Measurements from ENCODE around the gene ZNF135. TPM values are rescaled to one million over a fixed set of nuclear protein-coding genes. Genes with fewer than 3 reads are reported as not detected.

ZNF135 gene
- total and polyA plus RNA-seq, 2 experiments from 2014 or later: 4.8 to 10.3 TPM

DNA sequence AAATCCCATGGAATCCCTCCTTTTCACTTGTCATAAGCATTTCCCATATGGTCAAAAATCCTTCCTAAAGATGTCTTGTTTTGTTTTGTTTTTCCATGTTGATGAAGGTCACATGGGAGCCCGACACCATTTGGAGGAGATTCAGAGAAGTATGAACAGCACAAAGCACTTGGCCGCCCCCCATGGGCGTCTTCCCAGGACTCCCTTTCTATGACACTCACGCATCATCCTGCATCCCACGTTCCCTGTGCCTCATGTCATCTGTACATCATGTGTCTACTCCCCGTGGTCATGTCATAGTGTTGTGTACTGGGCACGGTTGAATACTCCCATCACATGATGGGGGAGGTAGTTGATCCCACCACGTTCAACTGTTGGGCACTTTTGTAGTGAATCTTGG, 23.2 kb upstream of the ZNF135 start:
- Histone ChIP-seq H2AFZ (no peak overlapping the region), H3K4me2 (peak overlapping the region; percentile 57; the same call in 1 of the 2 replicates), H3K27me3 (ENCODE audit: insufficient read depth) (no peaks in the 10 kb centered on the region), H3K27ac (ENCODE audit: low read depth) (no peak overlapping the region), H3F3A (replicated peaks; ENCODE audit: low read depth) (peaks cover 17% of the 10 kb centered on the region), H3K9me2 (ENCODE audit: insufficient read depth) (no peaks in the 10 kb centered on the region), H4K20me1 (replicated peaks; ENCODE audit: insufficient read depth) (no peaks in the 10 kb centered on the region), H3K79me2 (replicated peaks; ENCODE audit: insufficient read depth) (no peaks in the 10 kb centered on the region), H3K36me3 (ENCODE audit: insufficient read depth) (no peaks in the 10 kb centered on the region), H3K4me3 (no peak overlapping the region), H3K4me1 (ENCODE audit: insufficient read depth) (peaks cover 30% of the 10 kb centered on the region)
- Mint-ChIP-seq H3K4me3 (no peak overlapping the region), H3K9me3 (peaks cover 80% of the 10 kb centered on the region), H3K27ac (no peak overlapping the region), H3K36me3 (ENCODE audit: low read depth) (peaks cover 28% of the 10 kb centered on the region), H3K27me3 (ENCODE audit: insufficient read depth, low read depth, poor library complexity) (peaks cover 12% of the 10 kb centered on the region), H3K4me1 (peaks cover 3% of the 10 kb centered on the region; the same call in 2 of the 3 replicates)
- TF ChIP-seq ZNF331 (CRISPR knock-in tag; IDR thresholded peaks at IDR 0.05; ENCODE audit: low read depth) (no peak), JUNB (IDR thresholded peaks at IDR 0.05; ENCODE audit: unreplicated experiment) (no peak)
- DNase-seq (ENCODE audit: low spot score) (no peak), ATAC-seq (no peak)

DNA sequence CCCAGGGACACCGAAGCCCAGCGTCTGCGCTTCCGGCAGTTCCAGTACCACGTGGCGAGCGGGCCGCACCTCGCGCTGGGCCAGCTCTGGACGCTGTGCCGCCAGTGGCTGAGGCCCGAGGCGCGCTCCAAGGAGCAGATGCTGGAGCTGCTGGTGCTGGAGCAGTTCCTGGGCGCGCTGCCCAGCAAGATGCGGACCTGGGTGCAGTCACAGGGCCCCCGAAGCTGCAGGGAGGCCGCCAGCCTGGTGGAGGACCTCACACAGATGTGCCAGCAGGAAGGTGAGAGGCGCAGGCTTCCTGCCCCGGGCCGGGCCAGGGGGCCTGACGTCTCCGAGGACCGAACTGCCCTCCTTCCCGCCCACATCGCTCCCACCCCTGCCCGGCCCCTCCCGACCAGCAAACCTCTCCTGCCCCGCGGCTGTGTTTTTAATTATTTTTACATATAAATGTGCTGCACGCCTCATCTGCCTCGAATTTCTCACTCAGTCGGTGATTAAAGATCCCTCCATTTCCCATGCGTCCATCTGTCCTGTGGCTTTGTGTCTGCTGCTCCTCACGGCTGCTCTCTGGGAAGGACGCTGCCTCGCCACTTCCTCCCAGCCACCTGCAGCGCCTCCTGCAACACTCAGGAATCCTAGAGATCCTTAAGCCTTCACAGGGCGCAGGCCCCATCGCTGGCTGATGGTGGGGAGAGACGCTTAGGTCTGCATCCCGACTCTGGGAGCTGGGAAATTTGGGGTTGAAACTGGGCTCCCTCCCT, 21.0 kb upstream of the ZNF135 start:
- no peaks in the 10 kb centered on the region for H3K79me2 ChIP-seq (replicated peaks; ENCODE audit: insufficient read depth)
- Mint-ChIP-seq H3K4me1 (peaks cover 3% of the 10 kb centered on the region; the same call in 2 of the 3 replicates), H3K36me3 (ENCODE audit: low read depth) (peaks cover 34% of the 10 kb centered on the region), H3K27ac (no peak overlapping the region), H3K9me3 (peaks cover 80% of the 10 kb centered on the region), H3K4me3 (no peak overlapping the region; the same call in 2 of the 3 replicates), H3K27me3 (ENCODE audit: insufficient read depth, low read depth, poor library complexity) (peaks cover 16% of the 10 kb centered on the region)
- peaks cover 18% of the 10 kb centered on the region for H3K27me3 ChIP-seq (ENCODE audit: insufficient read depth)
- H3K4me1 ChIP-seq (ENCODE audit: insufficient read depth): peaks cover 33% of the 10 kb centered on the region
- ATAC-seq (peak; percentile 37), DNase-seq (ENCODE audit: low spot score) (peak; percentile 86)
- H3K9me2 ChIP-seq (ENCODE audit: insufficient read depth): no peaks in the 10 kb centered on the region
- no peaks in the 10 kb centered on the region for H3K36me3 ChIP-seq (ENCODE audit: insufficient read depth)
- H3K4me2 ChIP-seq: peak overlapping the region; percentile 70
- peaks cover 17% of the 10 kb centered on the region for H3F3A ChIP-seq (replicated peaks; ENCODE audit: low read depth)
- H4K20me1 ChIP-seq (replicated peaks; ENCODE audit: insufficient read depth): no peaks in the 10 kb centered on the region
- no peak overlapping the region for H2AFZ ChIP-seq
- peak overlapping the region; percentile 27; the same call in 1 of the 2 replicates for H3K4me3 ChIP-seq
- H3K27ac ChIP-seq (ENCODE audit: low read depth): peak overlapping the region; percentile 90; the same call in 1 of the 2 replicates
- no peak for TF ChIP-seq EZH2 (IDR thresholded peaks at IDR 0.05; ENCODE audit: low read depth, unreplicated experiment)
- TF ChIP-seq, protein P1, sequence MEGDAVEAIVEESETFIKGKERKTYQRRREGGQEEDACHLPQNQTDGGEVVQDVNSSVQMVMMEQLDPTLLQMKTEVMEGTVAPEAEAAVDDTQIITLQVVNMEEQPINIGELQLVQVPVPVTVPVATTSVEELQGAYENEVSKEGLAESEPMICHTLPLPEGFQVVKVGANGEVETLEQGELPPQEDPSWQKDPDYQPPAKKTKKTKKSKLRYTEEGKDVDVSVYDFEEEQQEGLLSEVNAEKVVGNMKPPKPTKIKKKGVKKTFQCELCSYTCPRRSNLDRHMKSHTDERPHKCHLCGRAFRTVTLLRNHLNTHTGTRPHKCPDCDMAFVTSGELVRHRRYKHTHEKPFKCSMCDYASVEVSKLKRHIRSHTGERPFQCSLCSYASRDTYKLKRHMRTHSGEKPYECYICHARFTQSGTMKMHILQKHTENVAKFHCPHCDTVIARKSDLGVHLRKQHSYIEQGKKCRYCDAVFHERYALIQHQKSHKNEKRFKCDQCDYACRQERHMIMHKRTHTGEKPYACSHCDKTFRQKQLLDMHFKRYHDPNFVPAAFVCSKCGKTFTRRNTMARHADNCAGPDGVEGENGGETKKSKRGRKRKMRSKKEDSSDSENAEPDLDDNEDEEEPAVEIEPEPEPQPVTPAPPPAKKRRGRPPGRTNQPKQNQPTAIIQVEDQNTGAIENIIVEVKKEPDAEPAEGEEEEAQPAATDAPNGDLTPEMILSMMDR (conservative IDR thresholded peaks at IDR 0.05; ENCODE audit: low read depth in 2 of 2): 0 out of 4 replicates have a peak, but pooled peaks of 1 of the 2 experiments have one; percentile 5

DNA sequence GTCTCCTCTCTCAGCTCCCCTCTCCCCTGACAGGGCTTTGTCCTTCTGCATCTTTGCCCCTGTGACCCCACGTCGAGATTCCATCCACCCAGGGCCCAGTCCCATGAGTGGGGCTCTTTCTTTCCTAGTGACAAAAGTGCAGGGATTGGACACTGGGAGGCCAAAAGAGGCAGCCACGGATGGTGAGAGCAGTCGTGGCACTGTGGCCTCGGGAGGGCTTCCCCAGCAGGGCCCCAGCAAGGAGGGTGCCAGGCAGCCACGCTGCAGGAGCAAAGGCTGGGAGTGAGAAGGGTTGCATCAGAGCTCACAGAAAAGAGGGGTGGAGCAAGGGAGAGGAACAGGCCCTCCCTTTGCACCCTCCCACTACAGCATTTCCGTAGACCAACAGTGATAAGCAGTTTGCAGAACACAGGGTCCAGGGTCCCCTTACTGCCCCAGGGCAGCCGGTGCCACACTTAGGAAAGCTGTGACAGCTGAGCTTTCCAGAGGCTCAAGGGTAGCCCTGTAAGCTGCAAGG, 20.3 kb upstream of the ZNF135 start:
- Mint-ChIP-seq H3K27ac (no peak overlapping the region), H3K9me3 (peaks cover 81% of the 10 kb centered on the region), H3K36me3 (ENCODE audit: low read depth) (peaks cover 39% of the 10 kb centered on the region), H3K4me3 (no peak overlapping the region), H3K4me1 (peaks cover 3% of the 10 kb centered on the region; the same call in 2 of the 3 replicates), H3K27me3 (ENCODE audit: insufficient read depth, low read depth, poor library complexity) (peaks cover 16% of the 10 kb centered on the region)
- Histone ChIP-seq H2AFZ (no peak overlapping the region), H3K36me3 (ENCODE audit: insufficient read depth) (no peaks in the 10 kb centered on the region), H3K27ac (ENCODE audit: low read depth) (peak overlapping the region; percentile 90; the same call in 1 of the 2 replicates), H3K79me2 (replicated peaks; ENCODE audit: insufficient read depth) (no peaks in the 10 kb centered on the region), H3K9me2 (ENCODE audit: insufficient read depth) (no peaks in the 10 kb centered on the region), H4K20me1 (replicated peaks; ENCODE audit: insufficient read depth) (no peaks in the 10 kb centered on the region), H3K27me3 (ENCODE audit: insufficient read depth) (peaks cover 24% of the 10 kb centered on the region), H3F3A (replicated peaks; ENCODE audit: low read depth) (peaks cover 17% of the 10 kb centered on the region), H3K4me3 (peak overlapping the region; percentile 27; the same call in 1 of the 2 replicates), H3K4me1 (ENCODE audit: insufficient read depth) (peaks cover 33% of the 10 kb centered on the region), H3K4me2 (peak overlapping the region; percentile 70)
- DNase-seq (ENCODE audit: low spot score) (peak; percentile 60), ATAC-seq (peak; percentile 21)
- TF ChIP-seq EZH2phosphoT487 (IDR thresholded peaks at IDR 0.05; ENCODE audit: unreplicated experiment) (no peak), POLR2AphosphoS5 (IDR thresholded peaks at IDR 0.05; ENCODE audit: low read depth) (peak; percentile 62)
